ENCODE data around the gene RHBG. TPM values are rescaled to one million over a fixed set of nuclear protein-coding genes. Genes with fewer than 3 reads are reported as not detected.
"Not testable (repeated sequence)": the region's sequence is repeated elsewhere in the genome, so short reads cannot be mapped to it uniquely, and the experiment has no call there.

Gene RHBG
- total RNA-seq, 1 donor from 2014 or later, result under 0.01 TPM

DNA sequence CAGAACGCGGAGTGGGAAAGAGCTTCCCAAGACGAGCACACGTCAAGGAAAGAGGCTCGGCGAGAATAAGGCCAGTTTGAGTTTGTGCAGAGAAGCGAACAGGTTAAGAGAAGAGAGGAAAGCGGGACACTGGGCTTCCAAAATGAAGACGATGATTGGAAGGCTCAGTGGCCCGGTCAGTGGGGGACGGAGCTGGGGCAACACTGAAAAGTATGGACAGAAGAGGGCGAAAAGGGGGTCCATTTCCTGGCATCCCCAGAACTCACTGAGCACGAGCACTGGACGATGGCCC lies 31.2 kb upstream of the RHBG start:
- H3K36me3 ChIP-seq (ENCODE audit: control insufficient read depth, insufficient read depth, low read length), result peaks cover 9% of the 10 kb centered on the region
- no peaks in the 10 kb centered on the region for H3K27me3 ChIP-seq (ENCODE audit: control insufficient read depth, insufficient read depth, low read length)
- H3K4me3 ChIP-seq (ENCODE audit: low read depth, low read length), result peak overlapping the region; percentile 87
- FAIRE-seq (no peak), DNase-seq (ENCODE audit: low read depth) (no peak)
- TF ChIP-seq, protein P1, sequence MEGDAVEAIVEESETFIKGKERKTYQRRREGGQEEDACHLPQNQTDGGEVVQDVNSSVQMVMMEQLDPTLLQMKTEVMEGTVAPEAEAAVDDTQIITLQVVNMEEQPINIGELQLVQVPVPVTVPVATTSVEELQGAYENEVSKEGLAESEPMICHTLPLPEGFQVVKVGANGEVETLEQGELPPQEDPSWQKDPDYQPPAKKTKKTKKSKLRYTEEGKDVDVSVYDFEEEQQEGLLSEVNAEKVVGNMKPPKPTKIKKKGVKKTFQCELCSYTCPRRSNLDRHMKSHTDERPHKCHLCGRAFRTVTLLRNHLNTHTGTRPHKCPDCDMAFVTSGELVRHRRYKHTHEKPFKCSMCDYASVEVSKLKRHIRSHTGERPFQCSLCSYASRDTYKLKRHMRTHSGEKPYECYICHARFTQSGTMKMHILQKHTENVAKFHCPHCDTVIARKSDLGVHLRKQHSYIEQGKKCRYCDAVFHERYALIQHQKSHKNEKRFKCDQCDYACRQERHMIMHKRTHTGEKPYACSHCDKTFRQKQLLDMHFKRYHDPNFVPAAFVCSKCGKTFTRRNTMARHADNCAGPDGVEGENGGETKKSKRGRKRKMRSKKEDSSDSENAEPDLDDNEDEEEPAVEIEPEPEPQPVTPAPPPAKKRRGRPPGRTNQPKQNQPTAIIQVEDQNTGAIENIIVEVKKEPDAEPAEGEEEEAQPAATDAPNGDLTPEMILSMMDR (IDR thresholded peaks at IDR 0.05; ENCODE audit: insufficient read depth, low read length, severe bottlenecking), result no peak

GRCh38 chr1:156338180-156338976 lies 30.6 kb upstream of the RHBG start, which contains the start of the genes CCT3 and TSACC:
Gene CCT3 (minus strand): TSS chr1:156338292. CDS start chr1:156338184, 108 bp downstream.
Gene TSACC (plus strand): TSS chr1:156338526. CDS start chr1:156339758, 1,232 bp downstream.
- Histone ChIP-seq H3K4me3 (ENCODE audit: low read depth, low read length) (peak within 1 kb of the TSS; percentile 87), H3K36me3 (ENCODE audit: control insufficient read depth, insufficient read depth, low read length) (peaks cover 9% of the 10 kb centered on the region), H3K27me3 (ENCODE audit: control insufficient read depth, insufficient read depth, low read length) (no peaks in the 10 kb centered on the region)
- peak; percentile 99 for DNase-seq (ENCODE audit: low read depth)
- peak; percentile 80 for FAIRE-seq
- TF ChIP-seq, protein P1 (IDR thresholded peaks at IDR 0.05; ENCODE audit: insufficient read depth, low read length, severe bottlenecking), result no peak

DNA sequence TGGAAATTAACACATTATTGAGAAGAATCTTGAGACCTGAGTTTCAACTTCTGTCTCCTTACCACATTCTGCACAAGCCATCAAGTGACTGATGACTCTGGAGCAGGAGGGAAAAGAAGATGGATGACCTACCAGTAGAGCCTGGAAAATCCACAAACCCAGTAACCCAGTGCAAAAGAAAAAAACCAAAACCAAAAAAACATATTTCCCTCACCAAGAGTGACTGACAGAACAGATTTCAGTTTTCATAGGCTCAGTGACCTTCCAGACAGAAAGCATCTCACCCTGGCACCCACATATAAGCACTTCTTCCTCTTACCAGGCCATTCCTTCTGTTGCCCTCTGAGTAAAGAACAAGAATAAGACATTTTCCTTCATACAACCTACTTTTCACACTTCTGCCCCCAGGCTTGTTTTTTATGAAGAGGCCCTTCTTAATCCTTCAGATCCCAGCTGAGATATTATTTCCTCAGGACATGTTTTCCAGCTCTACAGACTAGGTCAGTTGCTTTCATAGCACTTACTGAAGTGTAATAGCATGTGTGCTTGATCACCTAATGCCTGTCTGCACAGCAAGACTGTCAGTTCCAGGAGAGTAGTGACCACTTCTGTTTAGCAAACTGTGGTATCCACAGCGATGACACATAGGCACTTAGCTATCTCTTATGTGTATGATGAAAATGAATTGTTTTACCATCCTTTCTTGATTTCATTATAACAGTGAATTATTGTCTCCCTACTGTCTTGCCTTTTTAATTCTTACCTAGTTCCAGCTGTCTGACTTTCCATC lies 26.6 kb upstream of the RHBG start:
- Histone ChIP-seq H3K36me3 (ENCODE audit: control insufficient read depth, insufficient read depth, low read length) (no peaks in the 10 kb centered on the region), H3K27me3 (ENCODE audit: control insufficient read depth, insufficient read depth, low read length) (no peaks in the 10 kb centered on the region), H3K4me3 (ENCODE audit: low read depth, low read length) (no peak overlapping the region)
- FAIRE-seq, result no peak
- TF ChIP-seq, protein P1 (IDR thresholded peaks at IDR 0.05; ENCODE audit: insufficient read depth, low read length, severe bottlenecking), result no peak
- peak; percentile 11 for DNase-seq (ENCODE audit: low read depth)

DNA sequence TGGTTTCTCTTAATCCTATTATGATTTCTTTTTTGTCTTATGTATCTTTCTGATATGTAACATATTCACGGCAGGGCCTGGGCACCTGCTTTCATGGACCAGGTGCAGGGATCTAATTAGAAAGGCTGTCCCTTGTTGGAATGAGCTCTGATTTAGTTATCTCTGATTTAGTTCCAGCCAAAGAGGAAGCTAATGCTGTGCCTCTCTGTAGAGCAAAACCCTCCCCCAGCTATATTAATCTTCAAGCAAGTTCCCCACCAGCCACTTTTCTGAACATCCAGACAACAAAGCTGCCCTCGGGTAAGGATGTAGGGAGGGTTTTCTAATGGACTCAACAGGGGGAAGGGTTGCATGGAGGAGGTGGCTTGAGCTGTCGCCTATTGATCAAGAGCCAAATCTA lies 24.6 kb upstream of the RHBG start:
- Histone ChIP-seq H3K4me3 (ENCODE audit: low read depth, low read length) (no peak overlapping the region), H3K36me3 (ENCODE audit: control insufficient read depth, insufficient read depth, low read length) (no peaks in the 10 kb centered on the region), H3K27me3 (ENCODE audit: control insufficient read depth, insufficient read depth, low read length) (no peaks in the 10 kb centered on the region)
- TF ChIP-seq, protein P1 (IDR thresholded peaks at IDR 0.05; ENCODE audit: insufficient read depth, low read length, severe bottlenecking), result no peak
- no peak for FAIRE-seq
- DNase-seq (ENCODE audit: low read depth), result no peak

DNA sequence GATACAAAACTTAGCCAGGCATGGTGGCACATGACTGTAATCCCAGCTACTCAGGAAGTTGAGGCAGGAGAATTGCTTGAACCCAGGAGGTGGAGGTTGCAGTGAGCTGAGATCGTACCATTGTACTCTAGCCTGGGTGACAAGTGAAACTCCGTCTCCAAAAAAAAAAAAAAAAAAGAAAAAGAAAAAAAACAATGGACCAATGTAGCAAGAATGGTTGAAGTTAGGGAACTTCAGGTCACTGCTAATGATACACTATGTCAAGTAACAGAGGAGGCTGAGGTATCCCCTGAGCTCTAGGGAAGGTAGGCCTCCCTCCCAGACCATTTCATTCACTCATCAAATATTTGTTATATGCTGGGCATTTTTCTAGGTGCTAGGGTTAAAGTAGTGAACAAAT lies 23.0 kb upstream of the RHBG start:
- H3K36me3 ChIP-seq (ENCODE audit: control insufficient read depth, insufficient read depth, low read length); FAIRE-seq; H3K4me3 ChIP-seq (ENCODE audit: low read depth, low read length); H3K27me3 ChIP-seq (ENCODE audit: control insufficient read depth, insufficient read depth, low read length); DNase-seq (ENCODE audit: low read depth): not testable (repeated sequence)

GRCh38 chr1:156346636-156347035 lies 22.4 kb upstream of the RHBG start:
- TF ChIP-seq, protein P1 (IDR thresholded peaks at IDR 0.05; ENCODE audit: insufficient read depth, low read length, severe bottlenecking), result no peak
- Histone ChIP-seq H3K4me3 (ENCODE audit: low read depth, low read length) (no peak overlapping the region), H3K36me3 (ENCODE audit: control insufficient read depth, insufficient read depth, low read length) (no peaks in the 10 kb centered on the region), H3K27me3 (ENCODE audit: control insufficient read depth, insufficient read depth, low read length) (no peaks in the 10 kb centered on the region)
- no peak for FAIRE-seq
- DNase-seq (ENCODE audit: low read depth), result no peak

Measured in bronchial epithelial cell (primary cell).